K562 (cell line): Measurements from ENCODE around the gene CPHXL2. TPM values are rescaled to one million over a fixed set of nuclear protein-coding genes. Genes with fewer than 3 reads are reported as not detected.
A peak's percentile ranks its signal among the peaks of the same experiment; 100 is the strongest.

Experiments
- CC2D1A ChIP-seq: fragments of 450-650 bp; IDR thresholded peaks from 2 replicates; pipeline ENCODE4 v1.6.1; 2017; ENCODE audit warnings: mild to moderate bottlenecking
- GTF3C2 ChIP-seq: IDR thresholded peaks from 3 replicates; pipeline ENCODE4 v1.6.1; 2011; ENCODE audit warnings: borderline replicate concordance, mild to moderate bottlenecking, moderate library complexity; ENCODE audit not compliant: insufficient read length; ENCODE audit errors: extremely low read depth
- HMGN3 ChIP-seq: IDR thresholded peaks from 2 replicates; pipeline ENCODE4 v1.6.1; 2011; ENCODE audit warnings: borderline replicate concordance, low read depth, mild to moderate bottlenecking, mixed read lengths, low read length; ENCODE audit not compliant: insufficient read length; ENCODE audit errors: extremely low read depth
- JUND ChIP-seq, 2 experiments: IDR thresholded peaks; 2 replicates in 1 of 2; 3 replicates in 1 of 2; pipeline ENCODE4 v1.6.1; 2011; ENCODE audit warnings: borderline replicate concordance in 2 of 2, low read depth in 2 of 2, low read length in 2 of 2, improper control_type of control experiment in 1 of 2, missing biosample characterization in 1 of 2, missing genetic modification characterization in 1 of 2, missing genetic modification reagents in 1 of 2
- KHSRP ChIP-seq: fragments of 450-650 bp; IDR thresholded peaks from 2 replicates; pipeline ENCODE4 v1.6.1; 2017
- MAFG ChIP-seq: fragments of 450-650 bp; conservative IDR thresholded peaks from 2 replicates; pipeline ENCODE4 v1.6.1; 2016; ENCODE audit warnings: missing genetic modification characterization, missing compliant biosample characterization
- MNT ChIP-seq, 2 experiments: fragments of 450-650 bp; conservative IDR thresholded peaks; 2 replicates each; pipeline ENCODE4 v1.6.1; 2017; ENCODE audit warnings: mild to moderate bottlenecking in 2 of 2, moderate library complexity in 2 of 2
- NFIC ChIP-seq: fragments of 450-650 bp; IDR thresholded peaks from 2 replicates; pipeline ENCODE4 v1.6.1; 2017; ENCODE audit warnings: mild to moderate bottlenecking, inconsistent platforms
- RAD51 ChIP-seq: fragments of 450-650 bp; IDR thresholded peaks from 2 replicates; pipeline ENCODE4 v1.7.1; 2016; ENCODE audit warnings: low read depth, mild to moderate bottlenecking, borderline replicate concordance
- RBM22 ChIP-seq: fragments of 200-400 bp; formaldehyde crosslinking; IDR thresholded peaks from 2 replicates; pipeline ENCODE4 v1.6.1; 2018; ENCODE audit warnings: low read length, low read depth; ENCODE audit not compliant: poor library complexity, severe bottlenecking
- RBM25 ChIP-seq: fragments of 200-400 bp; formaldehyde crosslinking; IDR thresholded peaks from 2 replicates; pipeline ENCODE4 v1.6.1; 2018; ENCODE audit warnings: low read length, low read depth, moderate library complexity; ENCODE audit not compliant: severe bottlenecking
- SIN3A ChIP-seq, 2 experiments: fragments of 150-350 bp in 1 of 2; IDR thresholded peaks; 2 replicates each; pipeline ENCODE4 v1.6.1; 2011 to 2016; ENCODE audit warnings: borderline replicate concordance in 2 of 2, low read depth in 2 of 2, low read length in 2 of 2, mild to moderate bottlenecking in 2 of 2, moderate library complexity in 2 of 2; ENCODE audit not compliant: control insufficient read depth in 1 of 2
- TRIM24 ChIP-seq, 2 experiments: fragments of 450-650 bp; IDR thresholded peaks; 2 replicates each; pipeline ENCODE4 v1.6.1; 2016
- ZBED1 ChIP-seq: IDR thresholded peaks from 2 replicates; pipeline ENCODE4 v1.6.1; 2014
- ZBTB7A ChIP-seq: IDR thresholded peaks from 2 replicates; pipeline ENCODE4 v1.6.1; 2011; ENCODE audit warnings: low read depth, mild to moderate bottlenecking, low read length, moderate library complexity, borderline replicate concordance; ENCODE audit not compliant: control insufficient read depth
- ZNF143 ChIP-seq: sonication (generic); formaldehyde crosslinking; IDR thresholded peaks from 2 replicates; pipeline ENCODE4 v1.9.0; 2022; ENCODE audit warnings: mild to moderate bottlenecking, missing genetic modification reagents
- ZNF592 ChIP-seq: fragments of 450-650 bp; IDR thresholded peaks from 2 replicates; pipeline ENCODE4 v1.6.1; 2017; ENCODE audit warnings: antibody characterized with exemption, mild to moderate bottlenecking
- polyA plus RNA-seq, 8 experiments: library from polyadenylated mRNA; depleted of rRNA in 4 of 8; stranded (reverse) in 5 of 8; unstranded in 3 of 8; fragments of >200 nt; fragmentation: Nextera tagmentation in 2 of 8; fragmentation: Illumina TruSeq in 1 of 8; extraction: Ambion mirVana in 2 of 8; extraction: Trizol in 1 of 8; gene quantifications; 2 replicates each; pipeline versions ENCODE4 v1.2.1 to v1.2.3, GENCODE V29; 2011 to 2014; ENCODE audit warnings: inconsistent platforms in 1 of 8, missing spikeins in 1 of 8
- total RNA-seq, 7 experiments: library from RNA; depleted of rRNA in 6 of 7; stranded (reverse); fragments of >200 nt in 6 of 7; fragmentation: Illumina TruSeq in 2 of 7; extraction: Trizol in 2 of 7; gene quantifications; 2 replicates each; pipeline versions ENCODE4 v1.2.1 to v1.2.3, GENCODE V29; 2011 to 2021; ENCODE audit warnings: low replicate concordance in 1 of 7

Gene CPHXL2
- total and polyA plus RNA-seq, 9 of the 15 experiments (the other 6 are each of a cell fraction or from before 2014, with no cell fraction given): not detected

GRCh38 chr16:75702242-75702641 lies 25.4 kb upstream of the CPHXL2 start (continued):
- TF ChIP-seq ZNF592: no peak
- peak; percentile 61; the same call in 1 of the 2 replicates for TF ChIP-seq RAD51
- peak; percentile 54 to 80; a peak in 3 of 4 replicates for TF ChIP-seq TRIM24 (IDR thresholded peaks at IDR 0.05)
- TF ChIP-seq ZBTB7A: no peak
- TF ChIP-seq CC2D1A: peak; percentile 80; the same call in 1 of the 2 replicates
- no peak for TF ChIP-seq ZNF143 (CRISPR knock-in tag)
- TF ChIP-seq NFIC: 0 out of 2 replicates have a peak, but pooled peaks have one; percentile 14
- no peak for TF ChIP-seq KHSRP
- TF ChIP-seq SIN3A (IDR thresholded peaks at IDR 0.05; ENCODE audit: borderline replicate concordance in 2 of 2, control insufficient read depth in 1 of 2, low read depth in 2 of 2, low read length in 2 of 2): no peak
- 0 out of 2 replicates have a peak, but pooled peaks have one; percentile 16 for TF ChIP-seq MAFG (tag)
- TF ChIP-seq ZBED1: no peak
- no peak for TF ChIP-seq RBM22
- peak; percentile 77 for TF ChIP-seq JUND (IDR thresholded peaks at IDR 0.05; ENCODE audit: borderline replicate concordance, low read depth, low read length)
- peak; percentile 56; the same call in 1 of the 3 replicates for TF ChIP-seq JUND (tag; IDR thresholded peaks at IDR 0.05; ENCODE audit: borderline replicate concordance, low read depth, low read length)
- no peak for TF ChIP-seq GTF3C2
- no peak for TF ChIP-seq RBM25
- peak; percentile 50 to 59; a peak in 3 of 4 replicates for TF ChIP-seq MNT (conservative IDR thresholded peaks at IDR 0.05)
- no peak for TF ChIP-seq HMGN3
